Measurements from ENCODE around the gene GGA1. TPM values are rescaled to one million over a fixed set of nuclear protein-coding genes. Genes with fewer than 3 reads are reported as not detected.

Gene GGA1
- total RNA-seq, 1 donor from 2014 or later: 56.1 TPM

DNA sequence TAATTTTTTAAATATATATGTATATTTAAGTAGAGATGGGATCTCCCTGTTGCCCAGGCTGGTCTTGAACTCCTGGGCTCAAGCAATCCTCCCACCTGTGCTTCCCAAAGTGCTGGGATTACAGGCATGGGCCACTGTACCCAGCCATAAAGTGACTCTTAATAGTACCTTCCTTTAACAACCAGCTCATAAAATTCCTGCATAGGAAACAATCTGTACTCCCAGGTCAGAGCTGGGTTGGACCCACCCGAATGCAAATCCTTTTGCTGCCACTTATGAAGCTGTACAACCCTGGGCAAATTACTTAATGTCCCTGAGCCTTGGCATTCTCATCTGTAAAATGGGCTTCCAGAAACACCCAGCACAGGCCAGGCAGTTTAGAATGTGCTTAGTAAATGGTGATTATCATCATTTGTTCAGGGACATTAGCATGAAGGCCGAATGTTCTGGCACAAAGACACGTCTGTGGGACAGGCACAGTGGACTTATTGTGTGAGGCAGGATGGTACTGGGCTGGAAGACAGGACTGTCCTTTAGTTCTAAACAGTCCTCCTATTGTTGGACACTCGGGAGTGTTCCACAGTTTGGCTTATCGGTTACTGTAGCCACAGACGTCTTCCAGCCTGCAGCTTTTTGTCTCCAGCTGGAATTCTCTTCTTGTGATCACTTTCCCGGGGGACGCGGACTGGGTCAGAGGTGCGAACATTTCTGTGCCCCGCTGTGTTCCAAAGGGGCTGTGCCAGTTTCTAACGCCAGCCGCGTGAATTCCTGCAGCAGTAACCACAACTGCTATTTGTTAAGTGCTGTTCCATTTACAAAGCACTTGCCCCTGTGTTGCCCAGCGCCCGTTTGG lies 55.8 kb downstream of the GGA1 start:
- no peak overlapping the region for H3K4me3 Mint-ChIP-seq (ENCODE audit: unreplicated experiment)
- TF ChIP-seq, protein P1, sequence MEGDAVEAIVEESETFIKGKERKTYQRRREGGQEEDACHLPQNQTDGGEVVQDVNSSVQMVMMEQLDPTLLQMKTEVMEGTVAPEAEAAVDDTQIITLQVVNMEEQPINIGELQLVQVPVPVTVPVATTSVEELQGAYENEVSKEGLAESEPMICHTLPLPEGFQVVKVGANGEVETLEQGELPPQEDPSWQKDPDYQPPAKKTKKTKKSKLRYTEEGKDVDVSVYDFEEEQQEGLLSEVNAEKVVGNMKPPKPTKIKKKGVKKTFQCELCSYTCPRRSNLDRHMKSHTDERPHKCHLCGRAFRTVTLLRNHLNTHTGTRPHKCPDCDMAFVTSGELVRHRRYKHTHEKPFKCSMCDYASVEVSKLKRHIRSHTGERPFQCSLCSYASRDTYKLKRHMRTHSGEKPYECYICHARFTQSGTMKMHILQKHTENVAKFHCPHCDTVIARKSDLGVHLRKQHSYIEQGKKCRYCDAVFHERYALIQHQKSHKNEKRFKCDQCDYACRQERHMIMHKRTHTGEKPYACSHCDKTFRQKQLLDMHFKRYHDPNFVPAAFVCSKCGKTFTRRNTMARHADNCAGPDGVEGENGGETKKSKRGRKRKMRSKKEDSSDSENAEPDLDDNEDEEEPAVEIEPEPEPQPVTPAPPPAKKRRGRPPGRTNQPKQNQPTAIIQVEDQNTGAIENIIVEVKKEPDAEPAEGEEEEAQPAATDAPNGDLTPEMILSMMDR (IDR thresholded peaks at IDR 0.05): no peak
- H3K27ac Mint-ChIP-seq (ENCODE audit: unreplicated experiment): no peak overlapping the region
- H3K9me3 Mint-ChIP-seq (ENCODE audit: unreplicated experiment): no peaks in the 10 kb centered on the region
- no peaks in the 10 kb centered on the region for H3K27me3 Mint-ChIP-seq (ENCODE audit: unreplicated experiment)
- no peak for DNase-seq (ENCODE audit: extremely low spot score, unreplicated experiment)
- H3K4me1 Mint-ChIP-seq (ENCODE audit: unreplicated experiment): peaks cover 35% of the 10 kb centered on the region
- peaks cover 4% of the 10 kb centered on the region for H3K36me3 Mint-ChIP-seq (ENCODE audit: unreplicated experiment)

DNA sequence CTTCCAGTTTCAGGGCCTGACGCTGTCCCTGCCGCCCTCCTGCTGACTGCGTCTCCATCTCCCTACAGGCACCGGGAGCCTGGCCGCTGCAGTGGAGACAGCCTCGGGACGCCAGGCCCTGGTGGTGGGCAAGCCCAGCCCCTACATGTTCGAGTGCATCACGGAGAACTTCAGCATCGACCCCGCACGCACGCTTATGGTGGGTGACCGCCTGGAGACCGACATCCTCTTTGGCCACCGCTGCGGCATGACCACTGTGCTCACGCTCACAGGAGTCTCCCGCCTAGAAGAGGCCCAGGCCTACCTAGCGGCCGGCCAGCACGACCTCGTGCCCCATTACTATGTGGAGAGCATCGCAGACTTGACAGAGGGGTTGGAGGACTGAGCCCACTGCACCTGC lies 56.9 kb downstream of the GGA1 start:
- Mint-ChIP-seq H3K9me3 (ENCODE audit: unreplicated experiment) (no peaks in the 10 kb centered on the region), H3K27ac (ENCODE audit: unreplicated experiment) (no peak overlapping the region), H3K4me1 (ENCODE audit: unreplicated experiment) (peaks cover 28% of the 10 kb centered on the region), H3K4me3 (ENCODE audit: unreplicated experiment) (no peak overlapping the region), H3K36me3 (ENCODE audit: unreplicated experiment) (peaks cover 4% of the 10 kb centered on the region), H3K27me3 (ENCODE audit: unreplicated experiment) (no peaks in the 10 kb centered on the region)
- DNase-seq (ENCODE audit: extremely low spot score, unreplicated experiment): no peak
- TF ChIP-seq, protein P1 (IDR thresholded peaks at IDR 0.05): no peak

DNA sequence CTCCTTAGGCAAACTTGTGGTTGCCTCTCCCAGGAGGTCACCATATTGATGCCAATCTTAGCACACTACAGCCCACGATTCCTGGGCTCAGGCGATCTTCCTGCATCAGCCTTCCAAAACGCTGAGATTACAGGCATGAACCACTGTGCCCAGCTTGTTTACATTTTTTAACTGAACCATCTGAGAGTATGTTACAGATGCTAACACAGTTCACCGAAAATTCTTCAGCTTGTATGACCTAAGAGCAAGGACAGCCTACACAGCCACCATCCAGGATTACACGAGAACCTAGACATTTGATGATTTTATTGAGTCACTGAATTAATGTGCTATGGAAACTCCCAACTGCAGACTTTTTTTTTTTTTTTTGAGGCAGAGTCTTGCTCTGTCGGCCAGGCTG lies 61.0 kb downstream of the GGA1 start:
- Mint-ChIP-seq H3K36me3 (ENCODE audit: unreplicated experiment) (peaks cover 4% of the 10 kb centered on the region), H3K27me3 (ENCODE audit: unreplicated experiment) (no peaks in the 10 kb centered on the region), H3K27ac (ENCODE audit: unreplicated experiment) (no peak overlapping the region), H3K4me3 (ENCODE audit: unreplicated experiment) (no peak overlapping the region), H3K4me1 (ENCODE audit: unreplicated experiment) (peaks cover 17% of the 10 kb centered on the region), H3K9me3 (ENCODE audit: unreplicated experiment) (no peaks in the 10 kb centered on the region)
- TF ChIP-seq, protein P1 (IDR thresholded peaks at IDR 0.05): no peak
- no peak for DNase-seq (ENCODE audit: extremely low spot score, unreplicated experiment)

DNA sequence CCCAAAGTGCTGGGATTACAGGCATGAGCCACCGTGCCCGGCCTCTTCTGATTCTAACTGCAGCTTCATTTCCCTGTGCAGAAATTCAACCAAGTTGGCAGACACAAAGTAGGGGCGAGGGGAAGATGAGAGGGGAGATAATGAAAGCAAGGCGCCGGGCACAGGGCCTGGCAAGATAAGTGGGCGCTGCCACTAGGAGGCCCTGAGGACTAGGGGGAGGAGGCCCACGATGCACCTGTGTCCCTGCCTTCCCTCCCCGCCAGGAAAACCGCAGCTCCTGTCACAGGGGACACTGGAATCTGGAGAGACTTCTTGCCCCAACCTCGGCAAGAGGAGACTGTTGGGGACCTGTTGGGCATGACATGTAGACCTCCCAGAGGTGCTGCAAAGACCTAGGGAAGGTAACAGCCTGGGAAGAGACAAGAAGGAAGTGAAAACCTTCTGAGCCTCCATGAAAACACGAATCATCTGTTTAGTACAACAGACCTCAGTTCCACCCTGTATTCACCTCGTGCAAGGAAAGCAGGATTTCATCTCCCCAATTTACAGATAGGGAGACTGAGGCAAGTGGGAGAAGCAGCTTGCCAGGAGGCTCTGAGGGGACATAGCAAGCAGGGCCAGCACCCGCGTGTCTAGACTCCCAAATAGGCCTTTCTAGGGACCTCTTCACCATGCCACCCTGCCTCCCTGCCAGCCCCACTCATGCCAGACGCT lies 63.7 kb downstream of the GGA1 start:
- no peak overlapping the region for H3K27ac Mint-ChIP-seq (ENCODE audit: unreplicated experiment)
- H3K9me3 Mint-ChIP-seq (ENCODE audit: unreplicated experiment): no peaks in the 10 kb centered on the region
- no peak overlapping the region for H3K4me3 Mint-ChIP-seq (ENCODE audit: unreplicated experiment)
- TF ChIP-seq, protein P1 (IDR thresholded peaks at IDR 0.05): no peak
- peaks cover 33% of the 10 kb centered on the region for H3K4me1 Mint-ChIP-seq (ENCODE audit: unreplicated experiment)
- peaks cover 1% of the 10 kb centered on the region for H3K36me3 Mint-ChIP-seq (ENCODE audit: unreplicated experiment)
- no peaks in the 10 kb centered on the region for H3K27me3 Mint-ChIP-seq (ENCODE audit: unreplicated experiment)
- DNase-seq (ENCODE audit: extremely low spot score, unreplicated experiment): no peak

DNA sequence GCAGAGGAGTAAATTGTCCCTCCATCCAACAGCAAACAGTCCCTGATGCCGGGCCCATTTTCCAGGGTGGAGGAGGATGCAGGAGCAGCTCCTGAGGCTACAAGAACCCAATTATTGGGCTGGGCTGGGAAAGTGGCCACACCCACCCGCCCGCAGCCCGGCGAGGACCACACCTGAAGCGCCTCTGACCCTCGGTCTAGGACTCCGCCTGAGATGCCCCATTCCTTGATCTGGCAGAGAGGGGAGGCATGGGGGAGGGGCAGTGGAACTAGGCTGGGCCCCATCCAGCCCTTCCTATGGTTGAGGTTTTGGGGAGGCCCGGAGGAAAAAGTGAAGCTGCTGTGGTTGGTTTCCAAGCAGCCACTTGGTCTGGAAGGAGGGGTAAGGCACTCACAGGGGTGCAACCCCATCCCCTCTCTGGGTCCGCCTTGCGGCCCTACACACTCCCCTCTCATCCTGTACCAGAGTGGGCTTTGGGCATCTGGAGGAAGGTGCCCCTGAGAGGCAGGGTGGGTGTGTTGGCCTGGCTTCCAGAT lies 64.4 kb downstream of the GGA1 start:
- H3K36me3 Mint-ChIP-seq (ENCODE audit: unreplicated experiment): peaks cover 4% of the 10 kb centered on the region
- H3K27ac Mint-ChIP-seq (ENCODE audit: unreplicated experiment): no peak overlapping the region
- TF ChIP-seq, protein P1 (IDR thresholded peaks at IDR 0.05): no peak
- no peaks in the 10 kb centered on the region for H3K27me3 Mint-ChIP-seq (ENCODE audit: unreplicated experiment)
- H3K9me3 Mint-ChIP-seq (ENCODE audit: unreplicated experiment): no peaks in the 10 kb centered on the region
- H3K4me1 Mint-ChIP-seq (ENCODE audit: unreplicated experiment): peaks cover 34% of the 10 kb centered on the region
- no peak overlapping the region for H3K4me3 Mint-ChIP-seq (ENCODE audit: unreplicated experiment)
- DNase-seq (ENCODE audit: extremely low spot score, unreplicated experiment): no peak

All from osteocyte (in vitro differentiated cells).